C4-2B (cell line): ENCODE data around the gene GABBR1.
"Not testable (repeated sequence)": the region's sequence is repeated elsewhere in the genome, so short reads cannot be mapped to it uniquely, and the experiment has no call there.

Experiments used
- CTCF ChIP-seq: fragments of 450-650 bp; conservative IDR thresholded peaks from 2 replicates; pipeline ENCODE4 v1.5.1; 2017; ENCODE audit warnings: mild to moderate bottlenecking
- ZFX ChIP-seq: fragments of 450-650 bp; IDR thresholded peaks from 2 replicates; pipeline ENCODE4 v1.6.1; 2017

GRCh38 chr6:29672116-29672515, 39.1 kb upstream of the GABBR1 start:
- not testable (repeated sequence) for TF ChIP-seq CTCF, ZFX
